CD4-positive, alpha-beta memory T cell (primary cell): ENCODE data around the gene ABCD1. TPM values are rescaled to one million over a fixed set of nuclear protein-coding genes. Genes with fewer than 3 reads are reported as not detected.

Experiments used
- CTCF ChIA-PET: fragments of 350-600 bp; sonication (Branson Sonifier 250); formaldehyde crosslinking; loops from one replicate; lab custom pipeline; 2021; ENCODE audit warnings: inconsistent platforms; ENCODE audit not compliant: partially characterized antibody; lab: Charles Lee
- POLR2A ChIA-PET: fragments of 350-600 bp; sonication (Branson Sonifier 250); formaldehyde crosslinking; loops from one replicate; lab custom pipeline; 2021; ENCODE audit not compliant: partially characterized antibody; lab: Charles Lee
- DNase-seq, 5 donors: peaks; one replicate each; pipeline versions ENCODE4 v3.0.0 to v3.0.0-alpha.2; 2020 to 2022; ENCODE audit warnings: mixed read lengths in 1 of 5
- H3K27ac ChIP-seq: one replicate; pipeline ENCODE4 v1.7.0; 2013; ENCODE audit warnings: low read depth, low read length
- H3K27me3 ChIP-seq: 2 replicates; pipeline ENCODE4 v1.7.0; 2013; ENCODE audit warnings: mild to moderate bottlenecking, low read length, moderate library complexity; ENCODE audit not compliant: insufficient read depth
- H3K36me3 ChIP-seq: 2 replicates; pipeline ENCODE4 v1.7.0; 2013; ENCODE audit warnings: mild to moderate bottlenecking, low read length, moderate library complexity; ENCODE audit not compliant: insufficient read depth
- H3K4me1 ChIP-seq: 2 replicates; pipeline ENCODE4 v1.7.0; 2013; ENCODE audit warnings: mild to moderate bottlenecking, low read length, moderate library complexity; ENCODE audit not compliant: insufficient read depth
- H3K4me3 ChIP-seq, 2 donors: one replicate each; pipeline ENCODE4 v1.7.0; 2013; ENCODE audit warnings: low read length in 2 of 2, mild to moderate bottlenecking in 1 of 2
- H3K9me3 ChIP-seq, 2 donors: one replicate each; pipeline ENCODE4 v1.7.0; 2013; ENCODE audit warnings: low read length in 2 of 2, control low read depth in 1 of 2; ENCODE audit not compliant: control insufficient read depth in 1 of 2
- H3K27ac Mint-ChIP-seq, 7 donors: one replicate each; pipeline ENCODE4 v1.8.0; 2020 to 2021; ENCODE audit warnings: mixed read lengths in 7 of 7, mild to moderate bottlenecking in 6 of 7, inconsistent platforms in 3 of 7, moderate library complexity in 3 of 7
- H3K27me3 Mint-ChIP-seq, 2 donors: one replicate each; pipeline ENCODE4 v1.8.0; 2020 to 2021; ENCODE audit warnings: mixed read lengths in 2 of 2
- H3K36me3 Mint-ChIP-seq, 2 donors: one replicate each; pipeline ENCODE4 v1.8.0; 2020 to 2021; ENCODE audit warnings: mixed read lengths in 2 of 2, inconsistent platforms in 1 of 2, mild to moderate bottlenecking in 1 of 2
- H3K4me1 Mint-ChIP-seq, 4 donors: one replicate each; pipeline ENCODE4 v1.8.0; 2020 to 2021; ENCODE audit warnings: mixed read lengths in 4 of 4, mild to moderate bottlenecking in 1 of 4
- H3K4me3 Mint-ChIP-seq, 8 donors: one replicate each; pipeline ENCODE4 v1.8.0; 2020 to 2021; ENCODE audit warnings: mixed read lengths in 8 of 8, mild to moderate bottlenecking in 7 of 8, moderate library complexity in 6 of 8, inconsistent platforms in 3 of 8
- H3K9me3 Mint-ChIP-seq, 8 donors: one replicate each; pipeline ENCODE4 v1.8.0; 2020 to 2021; ENCODE audit warnings: mixed read lengths in 8 of 8, mild to moderate bottlenecking in 5 of 8, inconsistent platforms in 3 of 8, moderate library complexity in 1 of 8
- intact Hi-C: fragments of 100-400 bp; cut with micrococcal nuclease; formaldehyde crosslinking; loops from one replicate; pipeline ENCODE4 v1.15.1; 2023
- polyA plus RNA-seq, 2 donors: library from polyadenylated mRNA; unstranded; fragments of 300-500 nt; fragmentation: Illumina TruSeq; gene quantifications; one replicate each; pipeline ENCODE4 v1.2.3, GENCODE V29; 2021
- total RNA-seq, 2 experiments: library from RNA; stranded (reverse); gene quantifications; one replicate each; pipeline ENCODE4 v1.2.3, GENCODE V29; 2021

ABCD1 gene
- total and polyA plus RNA-seq, 4 experiments from 2014 or later = 1.7 to 6.8 (median 4.9) TPM

- POLR2A ChIA-PET = no interaction called here
- H3K4me1 Mint-ChIP-seq = peaks cover 0 to 4% (median 3%) of the 10 kb centered on the region in 4 donors
- H3K4me3 Mint-ChIP-seq = no peak overlapping the region
- H3K36me3 Mint-ChIP-seq = no peaks in the 10 kb centered on the region
- no peaks in the 10 kb centered on the region for H3K36me3 ChIP-seq
- no peaks in the 10 kb centered on the region for H3K27me3 ChIP-seq
- intact Hi-C loops = no loop called here
- H3K4me3 ChIP-seq = no peak overlapping the region
- H3K27ac ChIP-seq = no peak overlapping the region
- CTCF ChIA-PET = no interaction called here
- DNase-seq = no peak
- no peak overlapping the region for H3K27ac Mint-ChIP-seq
- H3K4me1 ChIP-seq = no peaks in the 10 kb centered on the region
- H3K9me3 Mint-ChIP-seq = no peaks in the 10 kb centered on the region
- no peaks in the 10 kb centered on the region for H3K9me3 ChIP-seq
- H3K27me3 Mint-ChIP-seq = no peaks in the 10 kb centered on the region
These were observed 45.4 kb downstream of the ABCD1 start for GRCh38 chrX:153769865-153770600.

- intact Hi-C loops = no loop called here
- DNase-seq = no peak
- no peaks in the 10 kb centered on the region for H3K4me1 ChIP-seq
- Mint-ChIP-seq H3K4me3 (no peak overlapping the region), H3K27me3 (no peaks in the 10 kb centered on the region), H3K9me3 (no peaks in the 10 kb centered on the region), H3K4me1 (peaks cover 0 to 4% (median 3%) of the 10 kb centered on the region in 4 donors), H3K36me3 (no peaks in the 10 kb centered on the region), H3K27ac (no peak overlapping the region)
- H3K27ac ChIP-seq = no peak overlapping the region
- no peaks in the 10 kb centered on the region for H3K9me3 ChIP-seq
- no peaks in the 10 kb centered on the region for H3K27me3 ChIP-seq
- no peak overlapping the region for H3K4me3 ChIP-seq
- ChIA-PET POLR2A (no interaction called here), CTCF (no interaction called here)
- H3K36me3 ChIP-seq = no peaks in the 10 kb centered on the region
These were observed 46.2 kb downstream of the ABCD1 start for GRCh38 chrX:153770601-153771414.

GRCh38 chrX:153771415-153772315 lies 47.0 kb downstream of the ABCD1 start:
- CTCF ChIA-PET = no interaction called here
- H3K27ac Mint-ChIP-seq = no peak overlapping the region
- H3K9me3 ChIP-seq = no peaks in the 10 kb centered on the region
- no peak overlapping the region for H3K4me3 ChIP-seq
- no peaks in the 10 kb centered on the region for H3K4me1 ChIP-seq
- no peaks in the 10 kb centered on the region for H3K36me3 Mint-ChIP-seq
- intact Hi-C loops = no loop called here
- peaks cover 0 to 4% (median 0%) of the 10 kb centered on the region in 4 donors for H3K4me1 Mint-ChIP-seq
- POLR2A ChIA-PET = no interaction called here
- no peaks in the 10 kb centered on the region for H3K27me3 Mint-ChIP-seq
- H3K9me3 Mint-ChIP-seq = no peaks in the 10 kb centered on the region
- DNase-seq = no peak
- H3K4me3 Mint-ChIP-seq = no peak overlapping the region
- no peaks in the 10 kb centered on the region for H3K27me3 ChIP-seq
- H3K27ac ChIP-seq = no peak overlapping the region
- H3K36me3 ChIP-seq = no peaks in the 10 kb centered on the region

- ChIA-PET CTCF (no interaction called here), POLR2A (no interaction called here)
- no peak overlapping the region for H3K27ac Mint-ChIP-seq
- intact Hi-C loops = no loop called here
- no peaks in the 10 kb centered on the region for H3K9me3 Mint-ChIP-seq
- H3K9me3 ChIP-seq = no peaks in the 10 kb centered on the region
- no peaks in the 10 kb centered on the region for H3K36me3 Mint-ChIP-seq
- no peaks in the 10 kb centered on the region for H3K27me3 Mint-ChIP-seq
- H3K4me3 ChIP-seq = no peak overlapping the region
- H3K36me3 ChIP-seq = no peaks in the 10 kb centered on the region
- H3K4me1 ChIP-seq = no peaks in the 10 kb centered on the region
- H3K4me1 Mint-ChIP-seq = peaks cover 0 to 4% (median 0%) of the 10 kb centered on the region in 4 donors
- no peak overlapping the region for H3K27ac ChIP-seq
- H3K4me3 Mint-ChIP-seq = no peak overlapping the region
- no peak for DNase-seq
- no peaks in the 10 kb centered on the region for H3K27me3 ChIP-seq
These were observed 47.9 kb downstream of the ABCD1 start for GRCh38 chrX:153772316-153773217.

- Mint-ChIP-seq H3K36me3 (no peaks in the 10 kb centered on the region), H3K4me1 (peaks cover 0 to 1% (median 0%) of the 10 kb centered on the region in 4 donors), H3K9me3 (no peaks in the 10 kb centered on the region), H3K4me3 (no peak overlapping the region), H3K27ac (no peak overlapping the region), H3K27me3 (no peaks in the 10 kb centered on the region)
- H3K36me3 ChIP-seq = no peaks in the 10 kb centered on the region
- no peak for DNase-seq
- H3K27ac ChIP-seq = no peak overlapping the region
- POLR2A ChIA-PET = no interaction called here
- H3K4me3 ChIP-seq = no peak overlapping the region
- intact Hi-C loops = no loop called here
- CTCF ChIA-PET = no interaction called here
- no peaks in the 10 kb centered on the region for H3K4me1 ChIP-seq
- no peaks in the 10 kb centered on the region for H3K27me3 ChIP-seq
- no peaks in the 10 kb centered on the region for H3K9me3 ChIP-seq
These were observed 48.6 kb downstream of the ABCD1 start for GRCh38 chrX:153773218-153773611.

- H3K4me1 ChIP-seq = no peaks in the 10 kb centered on the region
- no peak overlapping the region for H3K27ac ChIP-seq
- POLR2A ChIA-PET = no interaction called here
- no peak overlapping the region for H3K4me3 Mint-ChIP-seq
- no peak overlapping the region for H3K27ac Mint-ChIP-seq
- H3K27me3 ChIP-seq = no peaks in the 10 kb centered on the region
- H3K27me3 Mint-ChIP-seq = no peaks in the 10 kb centered on the region
- CTCF ChIA-PET = no interaction called here
- no peak overlapping the region for H3K4me3 ChIP-seq
- no peaks in the 10 kb centered on the region for H3K9me3 ChIP-seq
- H3K4me1 Mint-ChIP-seq = no peaks in the 10 kb centered on the region
- intact Hi-C loops = no loop called here
- no peaks in the 10 kb centered on the region for H3K9me3 Mint-ChIP-seq
- no peak for DNase-seq
- H3K36me3 Mint-ChIP-seq = no peaks in the 10 kb centered on the region
- no peaks in the 10 kb centered on the region for H3K36me3 ChIP-seq
These were observed 49.3 kb downstream of the ABCD1 start for GRCh38 chrX:153773741-153774575.
